Uterus (tissue), 4 donors: Measurements from ENCODE around the gene STIM1. TPM values are rescaled to one million over a fixed set of nuclear protein-coding genes. Genes with fewer than 3 reads are reported as not detected.

ENCODE experiments used
- DNase-seq, 2 donors: peaks; one replicate each; pipeline ENCODE4 v3.0.0-alpha.2; 2019 to 2020
- H3K27ac ChIP-seq, 2 donors: fragments of 200-600 bp; sonication (generic); 1 replicate in 1 of 2; 2 replicates in 1 of 2; pipeline ENCODE4 v1.5.1; 2016 to 2018
- H3K27me3 ChIP-seq, 2 donors: fragments of 200-600 bp; sonication (generic); one replicate each; pipeline ENCODE4 v1.5.1; 2018 to 2019; ENCODE audit warnings: control low read depth in 1 of 2
- H3K36me3 ChIP-seq, 2 donors: fragments of 200-600 bp; sonication (generic); one replicate each; pipeline ENCODE4 v1.5.1; 2019; ENCODE audit warnings: control low read depth in 1 of 2
- H3K4me1 ChIP-seq, 2 donors: fragments of 200-600 bp; sonication (generic); one replicate each; pipeline ENCODE4 v1.5.1; 2018 to 2019; ENCODE audit warnings: control low read depth in 1 of 2
- H3K4me3 ChIP-seq, 2 donors: fragments of 200-600 bp; sonication (generic); 1 replicate in 1 of 2; 2 replicates in 1 of 2; pipeline ENCODE4 v1.5.1; 2018 to 2019; ENCODE audit warnings: mild to moderate bottlenecking in 1 of 2
- H3K9me3 ChIP-seq, 2 donors: fragments of 200-600 bp; sonication (generic); one replicate each; pipeline ENCODE4 v1.5.1; 2019; ENCODE audit warnings: control low read depth in 1 of 2
- POLR2A ChIP-seq, 2 donors: fragments of 450-650 bp; IDR thresholded peaks; one replicate each; pipeline ENCODE4 v1.6.1; 2016; ENCODE audit warnings: antibody characterized with exemption in 2 of 2, mild to moderate bottlenecking in 1 of 2, moderate library complexity in 1 of 2
- intact Hi-C: fragments of 100-400 bp; cut with DNase I; formaldehyde crosslinking; loops from one replicate; pipeline ENCODE4 v1.15.1; 2023; ENCODE audit warnings: low total_unique reads
- total RNA-seq, 4 donors: library from RNA; depleted of rRNA in 3 of 4; stranded (reverse); fragments of >200 nt in 3 of 4; gene quantifications; one replicate each; pipeline versions ENCODE4 v1.1.0 to v1.2.4, GENCODE V29; 2014 to 2023
- TF ChIP-seq, protein P1 (sequence below), 4 experiments: fragments of 200-600 bp in 2 of 4; fragments of 450-650 bp in 2 of 4; sonication (generic) in 2 of 4; IDR thresholded peaks; one replicate each; pipeline ENCODE4 v1.5.1; 2016 to 2019; ENCODE audit warnings: antibody characterized with exemption in 4 of 4, mild to moderate bottlenecking in 2 of 4, moderate library complexity in 1 of 4
- donor health status: DM: yes; HTN: yes; CAD: no.

Gene STIM1
- total RNA-seq, 4 donors from 2014 or later, result 37.6 to 114 (median 56.3) TPM

DNA sequence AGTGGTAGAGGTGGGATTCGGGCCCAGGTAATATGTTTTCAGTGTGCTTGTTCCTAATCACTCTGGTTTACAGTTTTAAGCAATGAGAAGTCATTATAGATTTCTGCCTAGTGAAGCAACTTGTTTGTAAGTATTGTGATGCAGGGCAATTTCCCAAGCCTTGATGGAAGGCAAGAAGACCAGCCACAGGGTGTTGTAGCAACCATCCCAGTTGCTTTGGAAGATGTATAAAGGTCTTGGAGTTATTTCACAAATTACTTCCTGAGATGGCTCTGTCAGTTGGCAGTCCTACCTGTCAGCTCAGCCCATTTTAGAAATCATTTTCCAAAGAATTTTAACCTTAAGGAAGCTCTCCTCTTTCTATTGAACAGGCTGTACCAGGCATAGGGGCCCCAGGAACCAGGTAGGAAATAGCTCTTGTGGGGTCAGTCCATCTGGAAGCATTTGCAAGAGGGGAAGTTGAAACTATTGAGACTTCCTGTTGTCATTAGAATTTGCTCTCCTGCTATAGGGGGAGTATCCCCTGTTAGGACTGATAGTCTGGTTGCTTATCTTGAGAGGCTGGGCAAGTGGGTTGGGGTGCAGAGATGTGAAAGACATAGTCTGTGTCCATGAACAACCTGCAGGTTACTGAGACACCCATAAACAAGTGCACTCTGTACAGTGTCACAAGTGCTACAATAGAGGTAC lies 47.9 kb downstream of the STIM1 start:
- TF ChIP-seq, protein P1, sequence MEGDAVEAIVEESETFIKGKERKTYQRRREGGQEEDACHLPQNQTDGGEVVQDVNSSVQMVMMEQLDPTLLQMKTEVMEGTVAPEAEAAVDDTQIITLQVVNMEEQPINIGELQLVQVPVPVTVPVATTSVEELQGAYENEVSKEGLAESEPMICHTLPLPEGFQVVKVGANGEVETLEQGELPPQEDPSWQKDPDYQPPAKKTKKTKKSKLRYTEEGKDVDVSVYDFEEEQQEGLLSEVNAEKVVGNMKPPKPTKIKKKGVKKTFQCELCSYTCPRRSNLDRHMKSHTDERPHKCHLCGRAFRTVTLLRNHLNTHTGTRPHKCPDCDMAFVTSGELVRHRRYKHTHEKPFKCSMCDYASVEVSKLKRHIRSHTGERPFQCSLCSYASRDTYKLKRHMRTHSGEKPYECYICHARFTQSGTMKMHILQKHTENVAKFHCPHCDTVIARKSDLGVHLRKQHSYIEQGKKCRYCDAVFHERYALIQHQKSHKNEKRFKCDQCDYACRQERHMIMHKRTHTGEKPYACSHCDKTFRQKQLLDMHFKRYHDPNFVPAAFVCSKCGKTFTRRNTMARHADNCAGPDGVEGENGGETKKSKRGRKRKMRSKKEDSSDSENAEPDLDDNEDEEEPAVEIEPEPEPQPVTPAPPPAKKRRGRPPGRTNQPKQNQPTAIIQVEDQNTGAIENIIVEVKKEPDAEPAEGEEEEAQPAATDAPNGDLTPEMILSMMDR (IDR thresholded peaks at IDR 0.05), result no peak
- no peak for TF ChIP-seq POLR2A (IDR thresholded peaks at IDR 0.05)
- no peaks in the 10 kb centered on the region for H3K9me3 ChIP-seq
- H3K27me3 ChIP-seq, result no peaks in the 10 kb centered on the region
- intact Hi-C loops, result no loop called here
- no peaks in the 10 kb centered on the region for H3K4me1 ChIP-seq
- H3K27ac ChIP-seq, result no peak overlapping the region
- no peak overlapping the region for H3K4me3 ChIP-seq
- DNase-seq, result no peak
- H3K36me3 ChIP-seq, result peaks cover 0 to 2% of the 10 kb centered on the region in 2 donors

GRCh38 chr11:3904228-3904627 lies 48.8 kb downstream of the STIM1 start:
- no peaks in the 10 kb centered on the region for H3K27me3 ChIP-seq
- H3K27ac ChIP-seq, result no peak overlapping the region
- TF ChIP-seq, protein P1 (IDR thresholded peaks at IDR 0.05), result no peak
- TF ChIP-seq POLR2A (IDR thresholded peaks at IDR 0.05), result no peak
- H3K36me3 ChIP-seq, result peaks cover 0 to 2% of the 10 kb centered on the region in 2 donors
- H3K4me1 ChIP-seq, result no peaks in the 10 kb centered on the region
- no peak overlapping the region for H3K4me3 ChIP-seq
- intact Hi-C loops, result no loop called here
- H3K9me3 ChIP-seq, result no peaks in the 10 kb centered on the region
- DNase-seq, result no peak

GRCh38 chr11:3905080-3905953 lies 49.9 kb downstream of the STIM1 start:
- H3K27me3 ChIP-seq, result no peaks in the 10 kb centered on the region
- peak overlapping the region in 1 of 2 donors; percentile 6 for H3K27ac ChIP-seq
- no peaks in the 10 kb centered on the region for H3K9me3 ChIP-seq
- H3K36me3 ChIP-seq, result peaks cover 0 to 2% of the 10 kb centered on the region in 2 donors
- intact Hi-C loops, result no loop called here
- H3K4me3 ChIP-seq, result no peak overlapping the region
- no peak for TF ChIP-seq POLR2A (IDR thresholded peaks at IDR 0.05)
- TF ChIP-seq, protein P1 (IDR thresholded peaks at IDR 0.05), result no peak
- H3K4me1 ChIP-seq, result no peaks in the 10 kb centered on the region
- DNase-seq, result no peak

DNA sequence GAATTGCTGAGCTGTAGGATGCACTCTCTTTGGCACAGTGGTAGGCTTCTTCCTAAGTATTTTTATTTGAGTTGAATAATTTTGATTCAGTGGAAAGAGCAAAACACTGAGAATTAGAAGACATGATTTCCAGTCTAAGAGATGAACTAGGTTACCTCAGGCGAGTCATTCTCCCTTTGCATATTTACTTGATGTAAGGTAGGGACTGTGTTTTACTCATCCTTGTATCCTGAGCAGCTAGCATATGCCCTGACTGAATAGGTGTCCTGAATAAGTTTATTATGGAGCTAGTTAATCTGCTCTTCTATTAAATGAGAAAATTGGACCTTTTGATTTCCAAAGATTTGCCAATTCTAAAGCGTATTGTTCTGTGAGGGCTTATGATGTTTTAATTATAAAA lies 50.7 kb downstream of the STIM1 start:
- no peak overlapping the region for H3K27ac ChIP-seq
- no peak for DNase-seq
- no peaks in the 10 kb centered on the region for H3K27me3 ChIP-seq
- intact Hi-C loops, result no loop called here
- no peaks in the 10 kb centered on the region for H3K9me3 ChIP-seq
- H3K4me1 ChIP-seq, result no peaks in the 10 kb centered on the region
- peaks cover 0 to 2% of the 10 kb centered on the region in 2 donors for H3K36me3 ChIP-seq
- no peak overlapping the region for H3K4me3 ChIP-seq
- TF ChIP-seq, protein P1 (IDR thresholded peaks at IDR 0.05), result no peak
- TF ChIP-seq POLR2A (IDR thresholded peaks at IDR 0.05), result no peak

DNA sequence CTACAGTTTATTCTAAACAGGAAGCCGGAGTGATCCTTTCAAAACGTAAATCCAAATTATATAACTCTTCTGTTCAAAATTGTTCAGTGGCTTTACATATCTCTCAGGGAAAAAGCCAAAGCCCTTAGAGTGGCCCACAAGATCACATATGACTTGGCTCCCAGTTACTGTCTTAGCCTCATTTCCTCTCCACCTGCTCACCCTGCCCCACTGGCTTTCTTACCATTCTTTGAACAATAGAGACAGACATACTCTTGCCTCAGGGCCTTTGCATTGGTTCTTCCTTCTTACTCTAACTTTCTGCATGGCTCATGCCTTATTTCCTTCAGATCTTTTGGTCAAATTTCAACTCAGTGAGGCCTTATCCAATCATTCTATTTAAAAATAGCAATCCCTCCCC lies 52.1 kb downstream of the STIM1 start:
- H3K36me3 ChIP-seq, result peaks cover 0 to 2% of the 10 kb centered on the region in 2 donors
- TF ChIP-seq, protein P1 (IDR thresholded peaks at IDR 0.05), result no peak
- no peak for TF ChIP-seq POLR2A (IDR thresholded peaks at IDR 0.05)
- no peak overlapping the region for H3K27ac ChIP-seq
- intact Hi-C loops, result no loop called here
- no peaks in the 10 kb centered on the region for H3K27me3 ChIP-seq
- no peak overlapping the region for H3K4me3 ChIP-seq
- H3K9me3 ChIP-seq, result no peaks in the 10 kb centered on the region
- H3K4me1 ChIP-seq, result no peaks in the 10 kb centered on the region
- no peak for DNase-seq
